ENCODE measurements around the gene DIS3L2. TPM values are rescaled to one million over a fixed set of nuclear protein-coding genes. Genes with fewer than 3 reads are reported as not detected.

Gene DIS3L2
- total RNA-seq, 4 donors from 2014 or later, result 18.7 to 30.9 (median 26.1) TPM

DNA sequence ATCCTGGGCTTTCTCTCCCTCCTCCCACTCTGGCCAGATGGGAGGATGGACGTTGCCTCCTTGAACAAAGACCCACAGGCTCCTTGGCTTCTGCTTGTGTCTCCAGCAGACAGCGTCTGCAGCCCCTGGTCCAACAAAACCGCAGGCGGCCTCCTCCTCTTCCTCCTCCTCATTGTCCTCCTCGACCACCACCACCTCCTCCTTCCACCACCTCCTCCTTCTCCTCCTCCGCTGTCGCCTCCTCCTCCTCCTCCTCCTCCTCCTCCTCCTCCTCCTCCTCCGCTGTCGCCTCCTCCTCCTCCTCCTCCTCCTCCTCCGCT, 371.4 kb downstream of the DIS3L2 start:
- no peak for TF ChIP-seq CTCF (IDR thresholded peaks at IDR 0.05; ENCODE audit: low read depth)

DNA sequence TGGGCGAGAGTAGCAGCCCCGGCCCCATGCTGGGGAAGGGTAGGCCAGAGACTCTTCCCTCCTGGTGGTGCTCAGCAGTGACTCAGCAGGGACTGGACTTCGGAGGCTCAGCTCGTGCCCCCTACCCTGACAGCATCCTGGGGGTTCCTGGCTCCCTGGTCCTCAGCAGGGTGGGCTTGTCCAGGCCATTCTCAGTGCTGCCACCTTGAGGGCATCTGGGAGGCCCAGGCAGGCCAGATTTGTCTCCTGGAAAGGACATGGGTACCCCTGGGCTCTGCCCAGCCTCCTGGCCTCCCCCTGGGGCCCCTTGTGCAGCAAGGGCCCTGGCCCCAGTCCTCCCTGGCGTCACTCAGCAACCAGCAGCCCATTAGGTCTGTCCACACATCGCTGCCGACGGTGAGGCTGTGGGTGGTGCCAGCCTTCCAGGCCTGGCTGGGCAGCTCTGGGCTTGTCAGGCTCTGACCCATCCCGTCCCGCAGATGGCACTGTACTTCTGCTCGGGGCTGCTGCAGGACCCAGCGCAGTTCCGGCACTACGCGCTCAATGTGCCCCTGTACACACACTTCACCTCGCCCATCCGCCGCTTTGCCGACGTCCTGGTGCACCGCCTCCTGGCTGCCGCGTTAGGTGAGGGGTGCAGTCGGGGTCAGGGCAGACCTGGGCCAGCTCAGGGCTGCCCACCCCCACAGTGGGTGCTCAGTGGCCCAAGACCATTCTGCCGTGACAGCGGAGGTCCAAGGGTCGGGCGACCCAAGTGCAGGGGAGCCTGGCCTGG, 372.0 kb downstream of the DIS3L2 start:
- TF ChIP-seq CTCF (IDR thresholded peaks at IDR 0.05; ENCODE audit: low read depth), result no peak

DNA sequence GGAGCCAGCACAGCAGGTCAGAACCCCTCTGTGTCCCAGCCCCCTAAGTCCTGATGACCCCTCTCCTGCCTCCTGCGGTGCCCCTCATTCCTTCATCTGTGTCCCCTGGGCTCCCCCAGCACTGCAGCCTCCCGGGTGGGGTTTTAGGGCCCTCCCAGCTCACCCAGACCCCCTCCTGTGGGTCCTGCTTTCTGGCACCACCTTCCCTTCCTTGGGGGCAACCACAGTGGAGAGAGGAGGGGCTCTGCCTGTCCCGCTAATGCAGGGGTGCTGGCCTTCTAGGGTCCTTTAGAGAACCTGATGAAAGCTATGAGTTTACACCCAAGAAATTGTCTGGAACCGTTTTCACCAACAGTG, 374.3 kb downstream of the DIS3L2 start:
- TF ChIP-seq CTCF (IDR thresholded peaks at IDR 0.05; ENCODE audit: low read depth), result no peak

GRCh38 chr2:232336241-232336736, 374.8 kb downstream of the DIS3L2 start:
- TF ChIP-seq CTCF (IDR thresholded peaks at IDR 0.05; ENCODE audit: low read depth), result no peak

GRCh38 chr2:232336981-232337720, 375.6 kb downstream of the DIS3L2 start:
- TF ChIP-seq CTCF (IDR thresholded peaks at IDR 0.05; ENCODE audit: low read depth), result no peak

DNA sequence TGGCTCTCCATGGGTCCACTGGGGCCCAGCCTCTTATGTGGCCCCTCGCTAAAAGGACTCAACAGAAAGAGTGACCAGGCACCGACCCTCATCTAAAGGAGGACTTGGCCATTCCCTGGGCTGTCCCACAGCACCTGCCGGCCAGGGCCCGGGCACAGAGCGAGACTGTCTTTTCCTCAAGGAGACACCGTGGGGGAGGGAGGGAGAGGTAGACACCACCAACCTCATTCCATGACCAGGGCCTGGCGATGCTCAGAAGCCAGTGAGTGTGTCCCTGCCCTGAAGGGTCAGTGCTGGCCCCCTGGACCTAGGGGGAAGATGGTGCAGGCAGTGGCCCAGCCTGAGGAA, 377.2 kb downstream of the DIS3L2 start:
- no peak for TF ChIP-seq CTCF (IDR thresholded peaks at IDR 0.05; ENCODE audit: low read depth)

All from subcutaneous adipose tissue (tissue), 4 donors.